Measurements from ENCODE around the gene WHAMM. TPM values are rescaled to one million over a fixed set of nuclear protein-coding genes. Genes with fewer than 3 reads are reported as not detected.

WHAMM gene
- total and polyA plus RNA-seq, 2 donors (not counting 3 experiments of a cell fraction or from before 2014, with no cell fraction given): 4.1 to 9.4 TPM

- no peak overlapping the region for H3K27ac ChIP-seq (ENCODE audit: insufficient read depth, low read depth, low read length)
- no TSS peak for BruUV-seq (replicated peaks)
- H3K4me3 ChIP-seq (replicated peaks in 1 of 3; ENCODE audit: insufficient read depth in 1 of 3, low read depth in 1 of 3, low read length in 3 of 3): no peak overlapping the region
- no peaks in the 10 kb centered on the region for H4K20me1 ChIP-seq (replicated peaks; ENCODE audit: control insufficient read depth, extremely low read depth, insufficient read depth, low read length)
- ChIA-PET CTCF (no interaction called here), POLR2A (no interaction called here)
- no peaks in the 10 kb centered on the region for H3K4me1 ChIP-seq (ENCODE audit: control insufficient read depth, extremely low read depth, insufficient read depth, low read length)
- no peaks in the 10 kb centered on the region for H3K36me3 ChIP-seq (ENCODE audit: control insufficient read depth in 2 of 2, extremely low read depth in 1 of 2, insufficient read depth in 2 of 2, low read length in 2 of 2)
- DNase-seq (ENCODE audit: low read depth, low spot score): no peak
- H3K9me1 ChIP-seq (replicated peaks; ENCODE audit: control insufficient read depth, extremely low read depth, insufficient read depth, low read length): no peaks in the 10 kb centered on the region
- no peaks in the 10 kb centered on the region for H3K9me3 ChIP-seq (replicated peaks; ENCODE audit: control insufficient read depth, insufficient read depth, low read length)
- H2AFZ ChIP-seq (ENCODE audit: low read depth, low read length): no peak overlapping the region
- TF ChIP-seq POLR2A (IDR thresholded peaks at IDR 0.05; ENCODE audit: low read depth, low read length) (no peak), FOS (IDR thresholded peaks at IDR 0.05; ENCODE audit: borderline replicate concordance, insufficient read depth, low read length) (no peak), CTCF (IDR thresholded peaks at IDR 0.05; ENCODE audit: extremely low read depth in 1 of 2, insufficient read depth in 1 of 2, low read depth in 1 of 2, low read length in 2 of 2) (no peak), POLR2AphosphoS5 (IDR thresholded peaks at IDR 0.05; ENCODE audit: insufficient read depth, low read depth, low read length) (no peak), EZH2 (IDR thresholded peaks at IDR 0.05; ENCODE audit: borderline replicate concordance, low read depth, low read length, severe bottlenecking) (no peak), JUN (IDR thresholded peaks at IDR 0.05; ENCODE audit: borderline replicate concordance, insufficient read depth, insufficient read length, low read depth) (no peak)
- TF ChIP-seq, protein P1, sequence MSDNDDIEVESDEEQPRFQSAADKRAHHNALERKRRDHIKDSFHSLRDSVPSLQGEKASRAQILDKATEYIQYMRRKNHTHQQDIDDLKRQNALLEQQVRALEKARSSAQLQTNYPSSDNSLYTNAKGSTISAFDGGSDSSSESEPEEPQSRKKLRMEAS (IDR thresholded peaks at IDR 0.05; ENCODE audit: insufficient read depth, insufficient read length): no peak
- H3K4me2 ChIP-seq (ENCODE audit: insufficient read depth, low read length): no peak overlapping the region
- dilution Hi-C loops (cut with MboI; ENCODE audit: extremely low pct_ligation_motif_present, low sequenced_read_pairs) (no loop called here), intact Hi-C loops (cut with micrococcal nuclease) (no loop called here)
- H3K9ac ChIP-seq (replicated peaks; ENCODE audit: extremely low read depth, insufficient read depth, low read length): no peak overlapping the region
- H3K27me3 ChIP-seq (ENCODE audit: control insufficient read depth in 2 of 2, insufficient read depth in 2 of 2, low read length in 2 of 2): no peaks in the 10 kb centered on the region
- FAIRE-seq: no peak
- no peaks in the 10 kb centered on the region for H3K79me2 ChIP-seq (ENCODE audit: control insufficient read depth, insufficient read depth, low read length)
These were observed 17.4 kb upstream of the WHAMM start for GRCh38 chr15:82792068-82792467.
